GM21723 (cell line): Measurements from ENCODE around the gene MBP.
"Not testable (repeated sequence)": the region's sequence is repeated elsewhere in the genome, so short reads cannot be mapped to it uniquely, and the experiment has no call there.

ENCODE experiments used
- ATAC-seq: cut with Tn5 transposase; IDR thresholded peaks from one replicate; pipeline ENCODE4 v1.9.1; 2021; ENCODE audit warnings: mild to moderate bottlenecking, moderate library complexity; ENCODE audit not compliant: unreplicated experiment

The MBP gene

DNA sequence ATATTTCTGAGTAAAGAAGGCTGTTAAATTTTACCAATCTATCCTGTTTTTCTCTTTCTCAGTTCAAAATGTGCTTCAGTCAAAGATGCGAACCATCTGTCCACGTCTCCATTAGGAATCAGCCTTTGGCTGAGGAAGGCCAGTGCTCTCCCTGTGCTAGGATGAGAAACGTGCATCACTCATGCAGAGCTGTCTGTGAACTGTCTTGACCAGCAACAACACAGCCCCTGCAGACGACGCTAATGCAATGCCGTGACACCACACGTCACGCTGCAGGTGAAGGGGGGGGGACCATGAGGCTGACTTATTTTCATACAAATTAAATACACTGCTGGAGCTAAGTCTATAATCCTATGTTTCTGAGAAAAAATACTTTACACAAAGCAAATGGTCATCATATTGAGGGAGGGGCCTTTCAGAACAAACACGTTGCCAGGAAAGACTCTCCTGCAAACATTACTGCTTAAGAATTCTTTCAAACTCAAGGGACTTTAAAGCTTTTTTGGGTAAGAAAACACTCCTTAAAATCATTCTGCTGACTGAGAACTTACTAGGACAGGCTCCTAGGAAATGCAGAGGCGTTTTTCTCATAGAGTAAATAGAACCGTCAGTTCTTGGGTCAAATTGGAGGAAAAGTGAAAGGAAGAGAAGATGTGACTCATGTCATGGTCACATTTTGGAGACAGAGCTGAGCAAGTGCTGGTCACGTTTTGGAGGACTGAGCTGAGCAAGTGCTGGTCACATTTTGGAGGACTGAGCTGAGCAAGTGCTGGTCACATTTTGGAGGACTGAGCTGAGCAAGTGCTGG is 97.0 kb downstream of the MBP start:
- ATAC-seq: no peak

GRCh38 chr18:77033575-77033974 is 99.0 kb downstream of the MBP start:
- ATAC-seq: no peak

GRCh38 chr18:77032181-77032701 is 100.3 kb downstream of the MBP start:
- ATAC-seq: no peak

GRCh38 chr18:77031662-77032061 is 100.9 kb downstream of the MBP start:
- ATAC-seq: no peak

- ATAC-seq: no peak
Observed at GRCh38 chr18:77030201-77030600, 102.4 kb downstream of the MBP start.

GRCh38 chr18:77025831-77026363 is 106.7 kb downstream of the MBP start:
- no peak for ATAC-seq

- no peak for ATAC-seq
Observed at GRCh38 chr18:77025123-77025522, 107.5 kb downstream of the MBP start.

GRCh38 chr18:77024476-77024875 is 108.1 kb downstream of the MBP start:
- ATAC-seq: no peak

- ATAC-seq: no peak
Observed at GRCh38 chr18:77023102-77023782, 109.3 kb downstream of the MBP start.

- ATAC-seq: no peak
Observed at GRCh38 chr18:77022556-77022955, 110.0 kb downstream of the MBP start.

DNA sequence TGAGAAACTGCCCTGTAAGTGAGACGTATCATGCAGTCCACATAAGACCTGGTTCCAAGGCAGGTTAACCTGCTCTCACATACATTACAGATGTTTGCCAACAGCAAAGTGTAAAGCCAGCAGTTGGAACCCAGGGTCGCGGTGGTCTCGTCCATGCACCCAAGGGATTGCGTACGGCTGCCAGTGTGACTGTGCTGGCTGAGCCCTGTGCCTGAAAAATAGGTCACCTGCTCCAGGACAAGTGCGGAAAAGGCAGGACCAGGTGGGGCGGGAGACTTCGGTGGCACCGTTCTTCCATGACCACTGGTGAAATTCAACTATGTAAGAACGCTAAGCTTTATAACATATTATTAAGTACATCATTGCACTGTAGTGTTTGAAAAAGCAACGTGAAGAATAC is 110.5 kb downstream of the MBP start:
- ATAC-seq: no peak

- not testable (repeated sequence) for ATAC-seq
Observed at GRCh38 chr18:77021478-77021877, 111.1 kb downstream of the MBP start.

GRCh38 chr18:77021075-77021474 is 111.5 kb downstream of the MBP start:
- ATAC-seq: no peak

- no peak for ATAC-seq
Observed at GRCh38 chr18:77020561-77020960, 112.0 kb downstream of the MBP start.

DNA sequence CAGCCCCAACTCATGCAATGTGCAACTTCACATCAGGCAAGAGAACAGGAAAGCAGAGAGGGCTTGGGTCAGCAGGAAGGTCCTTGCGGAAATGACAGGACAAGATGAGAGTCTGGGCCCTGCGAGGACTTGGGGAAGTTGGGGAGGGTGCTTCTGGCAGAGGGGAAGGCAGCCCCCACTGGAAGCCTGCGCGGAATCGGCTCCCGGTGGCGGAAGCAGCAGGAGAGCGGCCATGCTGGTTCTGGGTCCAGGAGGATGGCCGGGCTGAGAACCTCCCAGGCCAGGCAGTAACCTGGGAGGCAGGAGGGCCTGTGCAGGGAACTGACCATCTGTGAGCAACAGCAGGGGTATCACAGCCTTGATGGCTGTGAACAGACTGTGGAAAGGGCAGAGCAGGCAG is 112.9 kb downstream of the MBP start:
- no peak for ATAC-seq

DNA sequence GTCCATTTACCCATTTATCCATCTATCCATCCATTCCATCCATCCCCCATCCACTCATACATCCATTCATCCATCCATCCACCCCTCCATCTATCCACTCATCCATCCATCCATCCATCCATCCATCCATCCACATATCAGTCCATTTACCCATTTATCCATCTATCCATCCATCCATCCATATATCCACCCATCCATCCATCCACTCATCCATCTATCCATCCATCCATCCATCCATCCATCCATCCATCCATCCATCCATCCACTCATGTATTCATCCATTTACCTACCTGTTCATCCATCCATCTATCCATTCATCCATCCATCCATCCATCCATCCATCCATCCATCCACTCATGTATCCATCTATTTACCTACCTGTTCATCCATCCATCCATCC is 113.9 kb downstream of the MBP start:
- ATAC-seq: not testable (repeated sequence)

GRCh38 chr18:77017355-77017754 is 115.2 kb downstream of the MBP start:
- no peak for ATAC-seq

DNA sequence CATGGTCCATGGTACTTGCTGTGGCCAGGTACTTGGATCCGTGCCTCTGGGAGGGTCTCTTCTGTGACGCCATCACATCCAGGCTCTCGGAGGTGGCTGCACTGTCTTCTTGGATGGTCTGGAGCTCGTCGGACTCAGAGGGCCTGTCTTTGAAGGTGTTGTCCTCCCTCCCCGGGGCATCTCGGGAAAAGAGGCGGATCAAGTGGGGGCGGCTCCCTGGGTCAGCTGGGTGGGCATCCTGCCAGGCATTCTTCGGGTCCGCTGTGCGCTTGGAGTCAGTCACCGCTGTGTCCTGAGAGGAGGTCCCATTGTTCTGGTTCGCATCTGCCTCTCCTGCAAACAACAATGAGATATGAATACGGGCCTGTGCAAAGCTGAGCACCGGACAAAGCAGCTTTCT is 115.6 kb downstream of the MBP start:
- no peak for ATAC-seq

DNA sequence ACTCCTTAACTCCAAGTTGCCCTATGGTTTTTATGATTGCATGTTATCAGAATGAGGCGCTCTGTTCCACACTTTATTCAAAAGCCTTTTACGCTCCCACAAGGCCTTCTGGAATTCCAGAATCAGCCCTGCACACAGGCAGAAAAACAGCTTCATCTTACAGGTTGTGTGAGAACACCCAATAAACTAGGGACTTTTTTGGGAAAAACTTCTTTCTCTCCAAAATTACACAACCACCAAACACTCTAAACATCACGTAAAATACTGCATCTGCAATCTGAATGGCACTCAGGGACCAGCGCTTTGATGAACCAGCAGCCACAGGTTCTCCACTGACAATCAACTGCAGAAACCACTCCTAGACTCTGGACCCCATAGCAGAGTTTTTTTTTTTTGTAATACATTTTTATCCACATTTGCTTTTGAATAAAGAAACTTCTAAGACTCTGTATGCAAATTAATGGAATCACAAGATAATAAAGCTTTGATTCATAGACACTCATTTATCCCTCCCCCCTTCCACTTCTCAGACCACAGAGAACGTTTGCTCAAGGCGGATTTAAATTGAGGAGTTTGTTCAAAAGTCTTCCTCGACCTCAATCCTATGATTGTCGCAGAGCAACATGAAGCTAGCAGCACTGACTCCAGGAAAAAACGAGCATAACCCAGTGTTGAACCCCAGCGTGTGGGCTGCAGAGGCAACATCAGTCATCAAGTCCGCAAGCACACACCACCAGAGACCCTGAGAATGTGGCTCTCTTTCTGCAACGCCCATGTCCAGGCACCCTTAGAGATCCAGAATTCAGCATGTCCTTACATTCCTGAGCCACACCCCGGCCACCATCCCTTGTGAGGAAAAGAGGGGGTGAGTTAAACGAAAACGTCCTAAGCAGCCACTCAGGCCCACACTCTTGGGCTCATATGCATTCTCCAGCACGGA is 116.5 kb downstream of the MBP start:
- no peak for ATAC-seq

DNA sequence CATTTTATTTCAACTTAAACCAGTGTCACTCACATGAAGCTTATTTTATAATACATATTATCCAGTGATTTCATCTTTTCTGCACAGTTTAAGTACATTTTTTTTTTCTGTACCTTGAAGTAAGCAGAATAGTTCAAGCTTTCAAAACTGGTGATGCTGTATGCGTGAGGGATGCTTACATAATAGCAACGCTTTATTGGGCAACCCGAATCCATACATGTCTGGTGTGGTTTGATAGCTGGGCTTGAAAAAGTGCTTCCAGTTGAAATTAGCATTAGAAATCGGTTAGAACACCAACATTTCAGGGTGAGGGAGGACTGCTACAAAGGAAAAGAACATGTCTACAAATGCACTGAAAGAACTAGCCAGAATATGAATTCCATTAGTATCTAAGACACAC is 117.4 kb downstream of the MBP start:
- no peak for ATAC-seq

GRCh38 chr18:77014538-77014937 is 118.0 kb downstream of the MBP start:
- ATAC-seq: no peak
